GM23248 (cell line): ENCODE measurements around the gene LRRC49. TPM values are rescaled to one million over a fixed set of nuclear protein-coding genes. Genes with fewer than 3 reads are reported as not detected.
A peak's percentile ranks its signal among the peaks of the same experiment; 100 is the strongest.

Source experiments
- DNase-seq: peaks from one replicate; pipeline ENCODE4 v3.0.0-alpha.2; 2015
- H2AFZ ChIP-seq: fragments of 200-600 bp; sonication (generic); 2 replicates; pipeline ENCODE4 v1.6.1; 2016; ENCODE audit warnings: antibody characterized with exemption
- H3F3A ChIP-seq: fragments of 200-600 bp; sonication (generic); 2 replicates; pipeline ENCODE4 v1.6.1; 2016; ENCODE audit warnings: mild to moderate bottlenecking, antibody characterized with exemption, mixed run types; ENCODE audit not compliant: insufficient read depth
- H3K27ac ChIP-seq: fragments of 200-600 bp; sonication (generic); 2 replicates; pipeline ENCODE4 v1.5.1; 2016; ENCODE audit warnings: mild to moderate bottlenecking
- H3K27me3 ChIP-seq: fragments of 200-600 bp; sonication (generic); replicated peaks from 2 replicates; pipeline ENCODE4 v1.6.1; 2016; ENCODE audit warnings: mild to moderate bottlenecking; ENCODE audit not compliant: insufficient read depth
- H3K36me3 ChIP-seq: fragments of 200-600 bp; sonication (generic); 2 replicates; pipeline ENCODE4 v1.6.1; 2016; ENCODE audit warnings: low read depth, mild to moderate bottlenecking
- H3K4me1 ChIP-seq: fragments of 200-600 bp; sonication (generic); 2 replicates; pipeline ENCODE4 v1.6.1; 2016; ENCODE audit warnings: mild to moderate bottlenecking; ENCODE audit not compliant: insufficient read depth
- H3K4me2 ChIP-seq: fragments of 200-600 bp; sonication (generic); one replicate; pipeline ENCODE4 v1.6.1; 2016; ENCODE audit warnings: mild to moderate bottlenecking; ENCODE audit not compliant: unreplicated experiment
- H3K4me3 ChIP-seq: fragments of 200-600 bp; sonication (generic); 2 replicates; pipeline ENCODE4 v1.5.1; 2016; ENCODE audit warnings: mild to moderate bottlenecking
- H3K79me2 ChIP-seq: fragments of 200-600 bp; sonication (generic); 2 replicates; pipeline ENCODE4 v1.6.1; 2016; ENCODE audit warnings: mild to moderate bottlenecking; ENCODE audit not compliant: insufficient read depth
- H3K9ac ChIP-seq: fragments of 200-600 bp; sonication (generic); 2 replicates; pipeline ENCODE4 v1.6.1; 2016; ENCODE audit warnings: mild to moderate bottlenecking
- H3K9me2 ChIP-seq: fragments of 200-600 bp; sonication (generic); 2 replicates; pipeline ENCODE4 v1.6.1; 2016; ENCODE audit warnings: mixed run types, mild to moderate bottlenecking, moderate library complexity; ENCODE audit not compliant: insufficient read depth
- H3K9me3 ChIP-seq: fragments of 200-600 bp; sonication (generic); one replicate; pipeline ENCODE4 v1.6.1; 2017; ENCODE audit warnings: low read depth
- H4K20me1 ChIP-seq: fragments of 200-600 bp; sonication (generic); 2 replicates; pipeline ENCODE4 v1.6.0; 2016; ENCODE audit not compliant: insufficient read depth
- EZH2 ChIP-seq: fragments of 200-600 bp; sonication (generic); IDR thresholded peaks from 2 replicates; pipeline ENCODE4 v1.6.1; 2018; ENCODE audit warnings: antibody characterized with exemption, mild to moderate bottlenecking; ENCODE audit not compliant: insufficient read depth, poor library complexity, severe bottlenecking
- EZH2phosphoT487 ChIP-seq: fragments of 200-600 bp; sonication (generic); IDR thresholded peaks from 2 replicates; pipeline ENCODE4 v1.6.1; 2018; ENCODE audit warnings: antibody characterized with exemption, moderate library complexity, mild to moderate bottlenecking, low read depth; ENCODE audit not compliant: insufficient read depth
- WGBS, 2 experiments: methylation state at CpG; one replicate each; pipeline ENCODE4 v1.1.6; 2015 to 2017; ENCODE audit warnings: low lambda C conversion rate in 2 of 2, low coverage in 1 of 2; ENCODE audit errors: missing lambda C conversion rate in 2 of 2; 5-methylcytosine and 5-hydroxymethylcytosine counted together
- in situ Hi-C: fragments of 300-500 bp; cut with MboI; formaldehyde crosslinking; loops from 2 replicates; pipeline ENCODE4 v1.15.0; 2020
- polyA plus RNA-seq: library from polyadenylated mRNA; unstranded; fragments of >200 nt; fragmentation: Nextera tagmentation; extraction: Ambion mirVana; gene quantifications from 2 replicates; pipeline ENCODE4 v1.2.1, GENCODE V29; 2016
- total RNA-seq: library from RNA; depleted of rRNA; stranded (reverse); fragments of >200 nt; shearing (Covaris generic); gene quantifications from 2 replicates; pipeline ENCODE4 v1.2.3, GENCODE V29; 2014

LRRC49 gene
- total and polyA plus RNA-seq, 2 experiments from 2014 or later: 7.6 to 10.3 TPM

GRCh38 chr15:70955151-70955550 lies 62.5 kb downstream of the LRRC49 start:
- TF ChIP-seq EZH2: no peak
- no peak for TF ChIP-seq EZH2phosphoT487

GRCh38 chr15:70956201-70956995 lies 63.8 kb downstream of the LRRC49 start:
- H3K9ac ChIP-seq: no peak overlapping the region
- peaks cover under 1% of the 10 kb centered on the region for H3K9me3 ChIP-seq
- no peak overlapping the region for H2AFZ ChIP-seq
- no peak overlapping the region for H3K4me3 ChIP-seq
- DNase-seq: peak; percentile 66
- peak overlapping the region; percentile 31 for H3K4me2 ChIP-seq
- no peaks in the 10 kb centered on the region for H3K9me2 ChIP-seq
- no peaks in the 10 kb centered on the region for H3K79me2 ChIP-seq
- H4K20me1 ChIP-seq: no peaks in the 10 kb centered on the region
- in situ Hi-C loops: no loop called here
- H3K4me1 ChIP-seq: peaks cover 19% of the 10 kb centered on the region
- TF ChIP-seq EZH2phosphoT487 (no peak), EZH2 (no peak)
- H3K27ac ChIP-seq: no peak overlapping the region
- H3K27me3 ChIP-seq: no peaks in the 10 kb centered on the region
- peaks cover 15% of the 10 kb centered on the region; the same call in 1 of the 2 replicates for H3F3A ChIP-seq
- 6 to 9% methylated on average over 3 of the region's 3 CpGs for WGBS, 2 experiments
- no peaks in the 10 kb centered on the region for H3K36me3 ChIP-seq

More at GRCh38 chr15:70955151-70955550, 62.5 kb downstream of the LRRC49 start:
- H3K79me2 ChIP-seq: no peaks in the 10 kb centered on the region
- H3K9ac ChIP-seq: no peak overlapping the region
- peaks cover 15% of the 10 kb centered on the region; the same call in 1 of the 2 replicates for H3F3A ChIP-seq
- H3K27ac ChIP-seq: no peak overlapping the region
- peaks cover 19% of the 10 kb centered on the region for H3K4me1 ChIP-seq
- no peak overlapping the region for H2AFZ ChIP-seq
- no peak overlapping the region for H3K4me3 ChIP-seq
- H3K4me2 ChIP-seq: peak overlapping the region; percentile 31
- H3K27me3 ChIP-seq: no peaks in the 10 kb centered on the region
- H3K9me3 ChIP-seq: peaks cover 9% of the 10 kb centered on the region
- H3K9me2 ChIP-seq: no peaks in the 10 kb centered on the region
- DNase-seq: peak; percentile 44
- no peaks in the 10 kb centered on the region for H3K36me3 ChIP-seq
- in situ Hi-C loops: no loop called here
- no peaks in the 10 kb centered on the region for H4K20me1 ChIP-seq

GRCh38 chr15:70962084-70962483 lies 69.5 kb downstream of the LRRC49 start:
- no peaks in the 10 kb centered on the region for H3K79me2 ChIP-seq
- H3F3A ChIP-seq: no peaks in the 10 kb centered on the region; the same call in 1 of the 2 replicates
- H2AFZ ChIP-seq: no peak overlapping the region
- no peak for TF ChIP-seq EZH2phosphoT487
- TF ChIP-seq EZH2: no peak
- H3K4me1 ChIP-seq: no peaks in the 10 kb centered on the region
- no peak overlapping the region for H3K4me2 ChIP-seq
- H3K9ac ChIP-seq: no peak overlapping the region
- no peaks in the 10 kb centered on the region for H3K27me3 ChIP-seq
- no peaks in the 10 kb centered on the region for H3K9me3 ChIP-seq
- no peak overlapping the region for H3K4me3 ChIP-seq
- H3K9me2 ChIP-seq: no peaks in the 10 kb centered on the region
- no peak for DNase-seq
- H3K36me3 ChIP-seq: no peaks in the 10 kb centered on the region
- in situ Hi-C loops: no loop called here
- no peak overlapping the region for H3K27ac ChIP-seq
- H4K20me1 ChIP-seq: no peaks in the 10 kb centered on the region

GRCh38 chr15:70963199-70963598 lies 70.6 kb downstream of the LRRC49 start:
- Histone ChIP-seq H4K20me1 (no peaks in the 10 kb centered on the region), H3K9me3 (no peaks in the 10 kb centered on the region), H3K27me3 (no peaks in the 10 kb centered on the region), H3K9ac (no peak overlapping the region), H3K36me3 (no peaks in the 10 kb centered on the region), H3K4me2 (no peak overlapping the region), H3K79me2 (no peaks in the 10 kb centered on the region), H2AFZ (no peak overlapping the region), H3K4me1 (no peaks in the 10 kb centered on the region), H3K4me3 (no peak overlapping the region), H3F3A (no peaks in the 10 kb centered on the region), H3K27ac (no peak overlapping the region), H3K9me2 (no peaks in the 10 kb centered on the region)
- in situ Hi-C loops: no loop called here
- 88 to 96% methylated on average over 1 of the region's 1 CpG for WGBS, 2 experiments
- TF ChIP-seq EZH2 (no peak), EZH2phosphoT487 (no peak)
- no peak for DNase-seq

GRCh38 chr15:70964058-70964457 lies 71.4 kb downstream of the LRRC49 start:
- Histone ChIP-seq H3K79me2 (no peaks in the 10 kb centered on the region), H3K4me2 (no peak overlapping the region), H3K27me3 (no peaks in the 10 kb centered on the region), H3K36me3 (no peaks in the 10 kb centered on the region), H3K9me3 (no peaks in the 10 kb centered on the region), H3K9me2 (no peaks in the 10 kb centered on the region), H3K9ac (no peak overlapping the region), H2AFZ (no peak overlapping the region), H3K27ac (no peak overlapping the region), H4K20me1 (no peaks in the 10 kb centered on the region), H3K4me1 (no peaks in the 10 kb centered on the region), H3F3A (no peaks in the 10 kb centered on the region), H3K4me3 (no peak overlapping the region)
- WGBS, 2 experiments: 94 to 97% methylated on average over 5 of the region's 5 CpGs
- TF ChIP-seq EZH2phosphoT487: no peak
- no peak for TF ChIP-seq EZH2
- no peak for DNase-seq
- in situ Hi-C loops: no loop called here
